GM12872 (cell line): ENCODE measurements around the gene COL4A3.

ENCODE experiments used
- TF ChIP-seq, protein P1 (sequence below): IDR thresholded peaks from 3 replicates; pipeline ENCODE4 v1.5.1; 2011; ENCODE audit warnings: low read depth, mild to moderate bottlenecking, low read length, moderate library complexity; ENCODE audit not compliant: insufficient read depth

Gene COL4A3

GRCh38 chr2:227296671-227297405, 132.4 kb downstream of the COL4A3 start:
- TF ChIP-seq, protein P1, sequence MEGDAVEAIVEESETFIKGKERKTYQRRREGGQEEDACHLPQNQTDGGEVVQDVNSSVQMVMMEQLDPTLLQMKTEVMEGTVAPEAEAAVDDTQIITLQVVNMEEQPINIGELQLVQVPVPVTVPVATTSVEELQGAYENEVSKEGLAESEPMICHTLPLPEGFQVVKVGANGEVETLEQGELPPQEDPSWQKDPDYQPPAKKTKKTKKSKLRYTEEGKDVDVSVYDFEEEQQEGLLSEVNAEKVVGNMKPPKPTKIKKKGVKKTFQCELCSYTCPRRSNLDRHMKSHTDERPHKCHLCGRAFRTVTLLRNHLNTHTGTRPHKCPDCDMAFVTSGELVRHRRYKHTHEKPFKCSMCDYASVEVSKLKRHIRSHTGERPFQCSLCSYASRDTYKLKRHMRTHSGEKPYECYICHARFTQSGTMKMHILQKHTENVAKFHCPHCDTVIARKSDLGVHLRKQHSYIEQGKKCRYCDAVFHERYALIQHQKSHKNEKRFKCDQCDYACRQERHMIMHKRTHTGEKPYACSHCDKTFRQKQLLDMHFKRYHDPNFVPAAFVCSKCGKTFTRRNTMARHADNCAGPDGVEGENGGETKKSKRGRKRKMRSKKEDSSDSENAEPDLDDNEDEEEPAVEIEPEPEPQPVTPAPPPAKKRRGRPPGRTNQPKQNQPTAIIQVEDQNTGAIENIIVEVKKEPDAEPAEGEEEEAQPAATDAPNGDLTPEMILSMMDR, result no peak

DNA sequence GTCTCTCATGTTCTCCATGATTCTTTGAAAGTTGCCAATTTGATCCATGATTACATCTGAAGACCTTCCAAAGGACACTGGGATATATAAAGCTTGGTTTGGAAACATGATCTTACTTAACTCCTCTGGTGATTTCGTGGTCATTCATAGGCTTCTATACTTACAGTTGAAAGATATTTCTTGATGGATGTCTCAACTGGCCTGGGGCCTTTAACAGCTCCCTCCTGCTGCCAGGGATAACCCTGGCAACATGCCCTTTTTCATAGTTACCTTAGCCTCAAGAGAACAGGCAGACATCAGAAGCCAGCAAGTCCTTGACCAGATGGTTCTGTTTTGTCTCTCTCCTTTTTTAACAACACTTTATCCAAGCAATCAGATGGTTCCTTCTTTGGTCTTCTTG, 137.1 kb downstream of the COL4A3 start:
- TF ChIP-seq, protein P1, result no peak

DNA sequence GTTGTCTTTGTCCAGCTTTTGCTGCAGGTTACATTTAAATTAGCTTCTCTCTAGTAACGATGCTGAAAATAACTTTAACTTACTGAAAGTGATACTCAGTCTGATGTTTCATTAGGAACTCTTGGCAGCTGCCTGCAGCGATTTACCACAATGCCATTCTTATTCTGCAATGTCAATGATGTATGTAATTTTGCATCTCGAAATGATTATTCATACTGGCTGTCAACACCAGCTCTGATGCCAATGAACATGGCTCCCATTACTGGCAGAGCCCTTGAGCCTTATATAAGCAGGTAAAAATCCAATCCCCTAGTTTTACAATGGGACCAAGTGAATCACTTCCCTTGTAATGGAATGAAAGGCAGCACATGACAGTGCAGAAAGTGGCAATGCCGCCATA, 144.4 kb downstream of the COL4A3 start:
- TF ChIP-seq, protein P1, result no peak

DNA sequence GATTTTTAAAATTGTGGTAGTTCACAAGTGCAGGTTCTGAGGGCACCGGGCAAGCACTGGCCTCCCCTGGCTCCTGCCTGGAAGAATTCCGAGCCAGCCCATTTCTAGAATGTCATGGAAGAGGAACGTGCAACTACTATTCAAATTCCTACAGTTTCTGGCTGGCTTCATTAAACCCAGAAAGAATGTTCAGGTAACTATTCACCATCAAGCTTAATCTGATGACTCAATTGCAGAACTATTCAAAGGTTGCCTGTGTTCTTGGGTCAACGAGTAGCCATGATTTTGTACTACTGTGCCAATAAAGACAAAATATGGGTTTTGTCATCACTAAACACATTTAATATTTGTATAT, 146.3 kb downstream of the COL4A3 start:
- TF ChIP-seq, protein P1, result no peak

GRCh38 chr2:227311861-227312506, 147.6 kb downstream of the COL4A3 start:
- TF ChIP-seq, protein P1, result no peak

GRCh38 chr2:227312579-227312978, 148.2 kb downstream of the COL4A3 start:
- TF ChIP-seq, protein P1, result no peak

GRCh38 chr2:227313310-227313709, 148.9 kb downstream of the COL4A3 start:
- TF ChIP-seq, protein P1, result no peak
